Loucy (cell line): ENCODE data around the gene CAMK2G.
"Not testable (repeated sequence)": the region's sequence is repeated elsewhere in the genome, so short reads cannot be mapped to it uniquely, and the experiment has no call there.

Experiments
- CTCF ChIP-seq: fragments of 200-600 bp; sonication (generic); conservative IDR thresholded peaks from 2 replicates; pipeline ENCODE4 v1.5.1; 2014; ENCODE audit warnings: mild to moderate bottlenecking, antibody characterized with exemption, low read length
- EZH2phosphoT487 ChIP-seq: fragments of 200-600 bp; IDR thresholded peaks from 2 replicates; pipeline ENCODE4 v1.6.1; 2018; ENCODE audit warnings: antibody characterized with exemption, mild to moderate bottlenecking, moderate library complexity, borderline replicate concordance

- TF ChIP-seq EZH2phosphoT487, CTCF: not testable (repeated sequence)
Observed at GRCh38 chr10:73919481-73919880, 45.1 kb upstream of the CAMK2G start.
